ENCODE measurements around the gene SCYL3.

SCYL3 gene

DNA sequence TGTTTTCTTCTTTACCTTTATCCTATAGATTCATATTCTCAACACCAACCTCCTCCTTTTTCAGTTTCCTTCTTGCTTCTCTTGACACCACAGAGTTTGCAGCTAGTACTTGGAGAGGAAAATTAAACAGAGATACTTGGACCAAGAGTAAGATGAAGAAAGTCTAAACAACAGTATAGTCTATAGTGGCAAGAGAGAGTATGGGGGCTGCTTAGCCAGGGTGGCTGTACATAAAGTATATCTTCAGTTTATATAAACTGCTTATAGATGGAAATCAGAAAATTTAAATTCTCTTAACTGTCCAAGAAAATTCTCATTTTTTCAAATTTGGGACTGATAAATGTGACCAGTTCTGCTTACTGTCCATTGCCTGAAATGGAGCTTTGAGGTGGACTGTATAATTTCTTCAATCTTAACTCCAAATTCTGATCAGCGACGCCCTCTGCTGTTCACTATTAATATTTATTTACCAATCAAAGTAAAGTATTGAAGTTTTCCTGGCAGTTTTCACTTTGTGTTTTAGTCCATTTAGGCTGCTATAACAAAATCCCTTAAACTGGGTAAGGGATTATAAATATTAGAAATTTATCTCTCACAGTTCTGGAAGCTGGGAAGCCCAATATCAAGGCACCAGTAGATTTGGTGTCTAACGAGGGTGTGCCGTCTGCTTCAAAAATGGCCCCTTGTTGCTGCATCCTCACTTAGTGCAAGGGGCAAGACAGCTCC is 84.2 kb downstream of the SCYL3 start:
- peak; percentile 20 for DNase-seq

DNA sequence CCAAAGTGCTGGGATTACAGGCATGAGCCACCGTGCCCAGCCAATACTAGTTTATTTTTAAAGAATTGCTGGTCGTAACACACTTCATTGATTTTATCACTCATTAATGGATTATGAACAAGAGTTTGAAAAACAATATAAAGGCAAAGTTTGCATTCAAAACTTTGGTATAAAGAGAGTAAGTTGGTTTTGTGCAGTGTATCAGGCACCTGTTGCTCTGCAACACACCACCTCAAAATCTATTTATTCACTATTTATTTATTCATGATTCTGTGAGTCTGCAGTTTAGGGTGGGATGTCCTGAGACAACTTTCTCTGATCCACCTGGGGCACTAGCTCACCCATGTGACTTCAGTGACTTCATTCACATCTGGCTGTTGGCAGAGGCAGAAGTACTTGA is 88.8 kb downstream of the SCYL3 start:
- DNase-seq, result no peak

DNA sequence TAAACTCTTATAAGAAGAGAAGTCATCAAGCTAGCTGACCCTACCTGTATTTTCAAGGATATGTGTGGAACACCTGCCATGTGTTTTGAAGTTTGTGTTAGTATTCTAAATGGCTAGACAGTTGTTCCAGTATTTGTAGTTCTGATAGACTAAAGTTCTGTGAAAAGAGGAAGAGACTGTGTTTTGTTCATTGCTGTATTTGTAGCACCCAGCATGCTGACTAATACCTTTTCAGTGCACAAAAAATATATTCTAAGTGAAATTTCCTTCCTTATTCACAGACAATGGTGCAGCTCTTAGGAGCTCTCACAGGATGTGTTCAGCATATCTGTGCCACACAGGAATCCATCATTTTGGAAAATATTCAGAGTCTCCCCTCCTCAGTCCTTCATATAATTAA is 90.8 kb downstream of the SCYL3 start:
- no peak for DNase-seq
